ENCODE results near the gene KASH5.

The KASH5 gene

DNA sequence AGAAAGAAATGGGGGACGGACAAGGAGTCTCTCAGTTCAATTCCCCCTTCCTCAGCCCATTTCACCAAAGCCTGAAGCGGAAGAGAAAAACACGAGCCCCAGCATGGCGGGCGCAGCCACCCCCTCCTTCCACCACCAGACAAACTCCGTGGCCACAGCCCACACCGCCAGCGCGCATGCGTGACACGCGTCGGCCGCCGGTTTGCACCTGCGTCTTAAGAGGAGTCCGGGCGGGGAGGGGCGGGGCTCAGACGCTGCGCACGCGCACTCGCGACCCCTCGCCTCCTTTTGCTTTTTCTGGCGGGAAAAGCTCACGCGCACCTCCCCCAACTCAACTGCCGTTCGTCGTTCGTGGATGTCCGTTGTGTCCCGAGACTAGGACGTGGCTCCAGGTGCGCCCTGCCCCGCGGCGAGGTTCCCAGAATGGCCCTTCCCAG, at the start of gene KASH5:
KASH5 (plus strand) TSS at position 314 of the 437 bp plus-strand sequence. CDS start 2,635 bp downstream, outside the sequence.
- peak; percentile 64 to 86 for DNase-seq (ENCODE audit: extremely low read depth in 1 of 2, low read depth in 1 of 2)

- DNase-seq (ENCODE audit: extremely low read depth in 1 of 2, low read depth in 1 of 2) = no peak
Measured at GRCh38 chr19:49338691-49339300, 49.3 kb upstream of the KASH5 start.

DNA sequence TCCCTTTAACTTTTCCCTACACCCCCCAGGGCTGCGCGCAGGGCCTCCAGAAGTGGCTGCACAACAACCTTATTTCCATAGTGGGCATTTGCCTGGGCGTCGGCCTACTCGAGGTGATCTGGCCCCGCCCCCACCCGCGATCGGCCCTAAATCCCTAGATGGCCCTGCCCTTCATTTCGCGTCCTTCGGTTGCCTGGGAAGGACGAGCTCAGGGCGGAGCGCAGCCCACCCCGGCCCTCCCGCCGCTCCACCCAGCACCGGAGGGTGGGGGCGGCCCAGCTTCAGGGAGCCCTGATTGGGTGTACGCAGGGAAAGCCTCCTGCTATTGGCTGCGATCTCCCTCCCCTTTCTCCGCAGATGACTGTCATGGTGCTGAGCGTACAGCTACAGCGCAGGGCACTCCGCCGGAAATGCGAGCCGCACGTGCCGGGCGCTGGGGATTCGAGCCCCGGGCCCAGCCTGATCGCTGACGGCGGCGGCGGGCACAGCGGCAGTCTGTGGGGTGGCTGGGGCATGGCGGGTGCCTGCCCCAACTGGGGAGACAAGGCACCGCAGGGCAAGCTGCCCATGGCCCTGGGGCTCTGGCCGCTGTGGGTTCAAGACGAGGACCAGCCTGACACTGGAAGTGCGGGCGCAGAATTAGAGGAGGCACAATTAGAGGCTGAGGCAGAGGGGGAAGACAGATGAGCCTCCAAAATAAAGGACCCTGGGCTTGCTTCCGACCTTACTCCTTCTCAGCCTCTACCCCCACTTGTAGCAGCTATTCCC, 48.6 kb upstream of the KASH5 start:
- DNase-seq (ENCODE audit: extremely low read depth in 1 of 2, low read depth in 1 of 2) = no peak

DNA sequence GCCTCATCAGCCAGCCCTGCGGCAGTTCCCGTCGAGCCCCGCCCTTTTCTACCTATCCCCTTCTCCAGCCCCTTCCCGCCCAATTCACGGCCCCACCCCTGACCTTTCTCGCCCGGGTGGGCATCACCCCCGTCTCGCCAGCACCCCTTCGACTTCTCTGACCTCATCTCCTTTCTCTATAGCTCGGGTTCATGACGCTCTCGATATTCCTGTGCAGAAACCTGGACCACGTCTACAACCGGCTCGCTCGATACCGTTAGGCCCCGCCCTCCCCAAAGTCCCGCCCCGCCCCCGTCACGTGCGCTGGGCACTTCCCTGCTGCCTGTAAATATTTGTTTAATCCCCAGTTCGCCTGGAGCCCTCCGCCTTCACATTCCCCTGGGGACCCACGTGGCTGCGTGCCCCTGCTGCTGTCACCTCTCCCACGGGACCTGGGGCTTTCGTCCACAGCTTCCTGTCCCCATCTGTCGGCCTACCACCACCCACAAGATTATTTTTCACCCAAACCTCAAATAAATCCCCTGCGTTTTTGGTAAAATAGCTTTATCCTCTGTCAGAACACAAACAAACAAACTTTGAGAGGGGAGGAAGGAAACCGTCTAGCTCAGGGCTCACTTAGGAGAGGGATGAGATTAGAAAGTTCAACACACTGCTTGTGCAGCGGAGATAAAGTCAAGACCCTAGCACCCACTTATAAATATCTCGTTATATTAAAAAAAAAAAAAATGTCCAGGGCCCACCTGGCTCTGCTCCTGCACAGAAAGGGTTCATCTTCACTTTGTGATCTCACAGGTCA, 47.8 kb upstream of the KASH5 start:
- no peak for DNase-seq (ENCODE audit: extremely low read depth in 1 of 2, low read depth in 1 of 2)

DNA sequence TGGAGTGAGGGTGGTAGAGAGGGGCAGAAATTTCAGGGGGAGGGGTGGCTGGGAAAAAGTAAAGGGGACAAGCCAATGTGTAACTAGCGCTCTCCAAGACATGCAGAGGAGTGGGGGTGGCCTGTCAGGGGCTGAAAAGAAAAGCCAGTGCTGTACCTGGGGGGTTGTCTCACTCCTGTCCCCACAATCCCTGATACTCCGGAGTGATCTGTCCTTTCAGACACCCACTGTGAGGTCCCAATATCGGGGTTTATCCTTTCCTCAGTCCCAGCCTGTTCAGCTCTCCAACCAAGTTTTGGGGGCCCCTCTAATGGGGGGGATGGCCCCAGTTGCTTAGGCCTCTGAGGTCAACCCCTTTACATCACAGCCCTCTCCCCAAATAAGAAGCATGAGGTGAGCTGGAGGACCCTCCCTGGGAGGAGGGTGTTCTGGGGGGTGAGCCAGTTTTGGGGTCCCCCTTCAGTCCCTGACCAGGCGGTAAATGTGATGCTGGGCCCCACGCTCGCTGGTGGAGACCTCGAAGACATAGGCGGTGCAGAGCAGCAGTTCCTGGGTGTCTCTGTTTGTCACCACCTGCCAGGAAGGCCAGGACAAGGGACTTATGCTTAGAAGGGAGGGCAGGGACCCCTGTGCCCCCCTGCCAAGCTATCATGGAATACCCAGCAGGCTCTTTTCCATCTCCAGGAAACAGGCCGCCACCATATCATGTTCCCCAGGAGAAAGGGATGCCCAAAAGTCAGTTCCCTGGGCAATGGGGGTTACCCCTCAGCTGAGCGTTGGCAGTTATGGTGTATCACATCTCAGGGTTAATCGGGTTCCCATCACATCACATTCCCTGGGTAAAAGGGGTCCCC, 47.0 kb upstream of the KASH5 start:
- no peak for DNase-seq (ENCODE audit: extremely low read depth in 1 of 2, low read depth in 1 of 2)

- no peak for DNase-seq (ENCODE audit: extremely low read depth in 1 of 2, low read depth in 1 of 2)
Measured at GRCh38 chr19:49342291-49342721, 45.7 kb upstream of the KASH5 start.

GRCh38 chr19:49343123-49343522, 44.9 kb upstream of the KASH5 start:
- no peak for DNase-seq (ENCODE audit: extremely low read depth in 1 of 2, low read depth in 1 of 2)

- DNase-seq (ENCODE audit: extremely low read depth in 1 of 2, low read depth in 1 of 2) = no peak
Measured at GRCh38 chr19:49344505-49345423, 43.3 kb upstream of the KASH5 start.

DNA sequence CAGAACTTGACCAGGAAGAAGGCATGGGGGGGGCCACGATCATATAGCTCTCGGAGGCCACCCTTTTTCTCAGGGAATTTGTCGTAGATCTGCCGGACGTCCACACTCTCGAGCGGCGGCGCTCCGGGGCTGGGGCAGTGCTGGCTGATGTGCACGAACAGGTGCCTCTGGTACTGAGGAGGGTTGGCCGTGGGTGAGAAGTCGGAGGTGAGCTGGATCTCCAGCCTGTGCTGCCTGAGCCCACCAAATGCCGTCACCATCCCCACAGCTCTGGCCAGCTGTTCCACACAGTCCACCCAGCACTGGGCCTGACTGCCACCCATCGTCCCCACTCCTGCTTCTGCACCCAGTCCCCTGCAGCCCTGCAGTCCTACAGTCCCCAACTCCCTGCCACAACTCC, 40.9 kb upstream of the KASH5 start:
- no peak for DNase-seq (ENCODE audit: extremely low read depth in 1 of 2, low read depth in 1 of 2)

DNA sequence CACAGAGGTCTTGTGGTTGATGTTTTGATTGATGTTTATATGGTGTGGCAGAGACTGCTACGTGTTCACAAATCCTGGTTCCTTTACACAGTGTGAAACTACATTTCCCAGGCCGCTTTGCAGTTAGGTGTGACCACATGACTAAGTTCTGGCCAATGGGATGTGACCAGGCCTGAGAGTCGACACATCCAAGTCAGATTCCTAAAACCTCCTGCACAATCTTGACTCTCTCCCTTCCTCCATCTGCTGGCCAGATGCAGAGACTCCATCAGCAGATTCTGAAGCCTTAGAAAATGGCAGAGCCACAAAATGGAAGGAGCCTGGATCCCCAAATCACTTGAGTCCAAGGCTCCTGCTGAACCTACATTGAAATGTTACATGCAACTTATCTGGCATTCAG, 40.2 kb upstream of the KASH5 start:
- no peak for DNase-seq (ENCODE audit: extremely low read depth in 1 of 2, low read depth in 1 of 2)

GRCh38 chr19:49348305-49349189, 39.5 kb upstream of the KASH5 start:
- no peak for DNase-seq (ENCODE audit: extremely low read depth in 1 of 2, low read depth in 1 of 2)

GRCh38 chr19:49349567-49349966, 38.5 kb upstream of the KASH5 start:
- no peak for DNase-seq (ENCODE audit: extremely low read depth in 1 of 2, low read depth in 1 of 2)

- DNase-seq (ENCODE audit: extremely low read depth in 1 of 2, low read depth in 1 of 2) = no peak
Measured at GRCh38 chr19:49355909-49356353, 32.1 kb upstream of the KASH5 start.

GRCh38 chr19:49356382-49356781, 31.7 kb upstream of the KASH5 start:
- DNase-seq (ENCODE audit: extremely low read depth in 1 of 2, low read depth in 1 of 2) = no peak

DNA sequence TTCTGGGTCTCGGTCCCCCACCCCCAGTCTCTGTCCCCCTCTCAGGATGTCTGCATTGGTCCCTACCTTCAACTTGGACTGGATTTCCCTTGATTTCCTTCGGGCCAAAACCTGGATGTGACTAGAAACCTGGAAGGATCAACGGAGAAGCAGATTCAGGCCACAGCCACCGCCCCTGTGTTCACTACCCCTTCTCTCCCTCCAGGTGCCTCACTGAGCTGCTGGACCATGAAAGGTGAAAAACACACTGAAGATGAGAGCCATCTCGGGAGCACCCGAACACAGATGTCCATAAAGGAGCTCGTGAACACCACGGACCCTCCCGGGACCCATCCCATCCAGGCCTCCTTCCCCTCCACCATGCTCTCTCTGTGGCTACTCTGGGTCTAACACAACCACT, 30.9 kb upstream of the KASH5 start:
- no peak for DNase-seq (ENCODE audit: extremely low read depth in 1 of 2, low read depth in 1 of 2)

DNA sequence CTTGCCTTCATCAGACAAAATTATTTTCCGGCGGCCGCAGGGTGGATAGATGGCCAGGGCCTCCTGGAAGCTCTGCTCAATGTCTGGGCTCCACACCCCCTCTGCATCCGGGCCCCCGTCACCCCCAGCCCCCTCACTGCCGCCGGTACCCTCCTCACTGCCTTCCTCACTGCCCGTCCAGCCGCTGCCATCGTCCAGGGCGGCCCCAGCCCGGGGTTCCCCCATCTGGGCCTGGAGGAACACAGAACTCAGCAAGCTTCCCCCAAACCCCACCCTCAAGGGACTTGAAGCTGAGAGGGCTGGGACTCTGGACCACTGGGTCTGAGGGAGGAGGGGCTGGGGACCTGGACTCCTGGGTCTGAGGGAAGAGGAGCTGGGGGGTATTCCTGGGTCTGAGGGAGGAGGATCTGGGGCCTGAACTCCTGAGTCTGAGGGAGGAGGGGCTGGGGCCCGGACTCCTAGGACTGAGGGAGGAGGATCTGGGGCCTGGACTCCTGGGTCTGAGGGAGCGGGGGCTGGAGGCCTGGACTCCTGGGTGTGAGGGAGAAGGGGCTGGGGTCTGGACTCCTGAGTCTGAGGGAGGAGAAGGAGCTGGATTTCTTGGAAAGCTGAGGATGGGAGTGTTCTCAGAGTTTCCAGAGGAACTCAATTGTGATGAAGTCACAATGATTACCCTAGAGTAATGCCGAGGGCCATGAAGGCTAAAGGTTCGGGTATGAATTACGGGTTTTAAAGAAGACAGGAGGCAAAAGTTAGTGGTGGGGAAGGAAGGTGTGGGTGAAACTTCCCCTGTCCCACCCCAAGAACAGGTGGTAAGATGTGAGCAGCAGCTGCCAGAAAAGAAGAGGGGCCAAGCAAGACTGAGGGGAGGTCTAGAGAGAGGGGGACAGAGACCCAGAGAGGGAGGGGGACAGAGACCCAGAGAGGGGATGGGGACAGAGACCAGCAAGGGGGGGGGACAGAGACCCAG, 27.9 kb upstream of the KASH5 start:
- DNase-seq (ENCODE audit: extremely low read depth in 1 of 2, low read depth in 1 of 2) = no peak

DNA sequence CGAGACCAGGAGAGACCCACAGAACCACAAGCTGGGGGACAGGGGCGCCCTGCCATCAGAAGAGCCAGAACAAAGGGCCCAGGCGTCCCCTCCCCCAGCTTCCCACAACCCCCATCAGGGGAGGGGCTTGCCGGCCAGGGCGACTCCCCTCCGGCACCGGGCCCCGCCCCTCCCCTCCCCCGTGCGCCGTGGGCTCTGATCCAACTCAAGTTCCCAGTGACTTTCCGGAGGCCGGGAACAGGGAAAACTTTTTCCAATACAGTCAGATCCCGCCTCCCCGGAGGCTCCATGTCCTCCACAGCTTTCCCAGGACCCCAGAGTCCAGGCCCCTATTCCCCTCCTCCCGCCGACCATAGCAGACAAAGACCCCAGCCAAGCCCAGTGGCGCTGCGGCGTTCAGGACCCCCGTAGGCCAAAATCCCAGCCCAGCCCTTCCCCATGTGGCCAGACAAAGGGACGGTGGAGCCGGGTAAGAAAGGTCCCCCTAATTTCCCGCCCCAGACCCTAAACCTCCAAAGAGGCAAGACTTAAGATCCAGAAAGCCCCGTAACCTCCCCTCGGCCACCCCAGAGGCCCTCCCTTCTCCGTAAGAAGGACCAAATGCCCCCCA, 26.5 kb upstream of the KASH5 start:
- no peak for DNase-seq (ENCODE audit: extremely low read depth in 1 of 2, low read depth in 1 of 2)
